H1 (cell line): ENCODE data around the gene FCN3. TPM values are rescaled to one million over a fixed set of nuclear protein-coding genes. Genes with fewer than 3 reads are reported as not detected.
"Not testable (repeated sequence)": the region's sequence is repeated elsewhere in the genome, so short reads cannot be mapped to it uniquely, and the experiment has no call there.

Source experiments
- CTCF ChIA-PET: fragments of 300-600 bp; sonication (Branson Sonifier 250); formaldehyde crosslinking; loops from one replicate; lab custom pipeline; 2021; ENCODE audit not compliant: partially characterized antibody; lab: Charles Lee
- POLR2A ChIA-PET: fragments of 300-600 bp; sonication (Branson Sonifier 250); formaldehyde crosslinking; loops from one replicate; lab custom pipeline; 2021; ENCODE audit warnings: inconsistent platforms; ENCODE audit not compliant: partially characterized antibody; lab: Charles Lee
- DNase-seq, 2 experiments: peaks; one replicate each; pipeline versions ENCODE4 v3.0.0 to v3.0.0-alpha.2; 2010 to 2022; ENCODE audit warnings: low spot score in 2 of 2, low read depth in 1 of 2, mixed read lengths in 1 of 2
- FAIRE-seq: peaks from 2 replicates; lab custom pipeline; 2011; peaks lifted over from hg19 to GRCh38; lab: Jason Lieb, UNC
- H2AFZ ChIP-seq: 2 replicates; pipeline ENCODE4 v1.8.1; 2012; ENCODE audit warnings: low read length, inconsistent platforms
- H2AK5ac ChIP-seq: 2 replicates; pipeline ENCODE4 v1.6.1; 2013; ENCODE audit warnings: low read depth, low read length
- H2BK120ac ChIP-seq: replicated peaks from 2 replicates; pipeline ENCODE3; 2013; ENCODE audit warnings: low read depth, low read length, inconsistent platforms
- H2BK12ac ChIP-seq: 2 replicates; pipeline ENCODE4 v1.6.1; 2013; ENCODE audit warnings: low read depth, low read length
- H2BK15ac ChIP-seq: 2 replicates; pipeline ENCODE4 v1.6.1; 2013; ENCODE audit warnings: low read length
- H2BK20ac ChIP-seq: 2 replicates; pipeline ENCODE4 v1.6.1; 2013; ENCODE audit warnings: low read length
- H2BK5ac ChIP-seq: 2 replicates; pipeline ENCODE4 v1.6.1; 2013; ENCODE audit warnings: low read depth, low read length
- H3K14ac ChIP-seq: 2 replicates; pipeline ENCODE4 v1.6.1; 2013; ENCODE audit warnings: inconsistent platforms; ENCODE audit not compliant: insufficient read length
- H3K18ac ChIP-seq: 2 replicates; pipeline ENCODE4 v1.6.1; 2013; ENCODE audit warnings: low read length; ENCODE audit errors: extremely low read depth
- H3K23ac ChIP-seq: 2 replicates; pipeline ENCODE4 v1.6.1; 2013; ENCODE audit warnings: inconsistent platforms; ENCODE audit not compliant: insufficient read length
- H3K23me2 ChIP-seq: 2 replicates; pipeline ENCODE4 v1.6.1; 2013; ENCODE audit warnings: low read depth, low read length
- H3K27ac ChIP-seq: 2 replicates; pipeline ENCODE4 v1.6.1; 2011; ENCODE audit warnings: low read depth, low read length, inconsistent platforms
- H3K27me3 ChIP-seq, 4 experiments: replicated peaks in 1 of 4; 1 replicate in 1 of 4; 2 replicates in 3 of 4; pipeline versions ENCODE4 v1.6.1 to v1.8.1; 2011 to 2013; ENCODE audit warnings: low read length in 3 of 4, mild to moderate bottlenecking in 3 of 4, inconsistent platforms in 2 of 4, mixed read lengths in 2 of 4, moderate library complexity in 1 of 4; ENCODE audit not compliant: control insufficient read depth in 3 of 4, insufficient read depth in 3 of 4; ENCODE audit errors: extremely low read depth in 1 of 4
- H3K36me3 ChIP-seq, 4 experiments: 2 replicates each; pipeline versions ENCODE4 v1.6.1 to v1.8.1; 2011 to 2013; ENCODE audit warnings: mild to moderate bottlenecking in 4 of 4, low read length in 3 of 4, moderate library complexity in 2 of 4, control low read depth in 1 of 4, inconsistent platforms in 1 of 4; ENCODE audit not compliant: insufficient read depth in 4 of 4, control insufficient read depth in 2 of 4
- H3K4ac ChIP-seq: replicated peaks from 2 replicates; pipeline ENCODE3; 2013; ENCODE audit warnings: low read length, low read depth, mixed read lengths, inconsistent platforms; ENCODE audit not compliant: insufficient read length
- H3K4me1 ChIP-seq, 4 experiments: replicated peaks in 1 of 4; 1 replicate in 1 of 4; 2 replicates in 3 of 4; pipeline versions ENCODE4 v1.6.1 to v1.8.1; 2011 to 2013; ENCODE audit warnings: low read length in 3 of 4, inconsistent platforms in 2 of 4, mixed read lengths in 1 of 4; ENCODE audit not compliant: insufficient read depth in 4 of 4, control insufficient read depth in 3 of 4
- H3K4me2 ChIP-seq, 2 experiments: 2 replicates each; pipeline versions ENCODE4 v1.6.1 to v1.8.1; 2011 to 2013; ENCODE audit warnings: low read depth in 2 of 2, low read length in 2 of 2, control low read depth in 1 of 2, inconsistent platforms in 1 of 2, mild to moderate bottlenecking in 1 of 2; ENCODE audit not compliant: insufficient read depth in 1 of 2
- H3K4me3 ChIP-seq, 4 experiments: fragments of 200-600, 300-600 bp in 1 of 4; sonication (generic), shearing (Covaris generic), sonication (Bioruptor Twin) in 1 of 4; 2 replicates each; pipeline versions ENCODE4 v1.5.1 to v1.8.1; 2011 to 2016; ENCODE audit warnings: low read length in 4 of 4, low read depth in 3 of 4, control low read depth in 2 of 4, inconsistent platforms in 2 of 4, mild to moderate bottlenecking in 2 of 4, mixed read lengths in 1 of 4, moderate library complexity in 1 of 4; ENCODE audit not compliant: insufficient read depth in 2 of 4; ENCODE audit errors: extremely low read depth in 1 of 4
- H3K56ac ChIP-seq: replicated peaks from 2 replicates; pipeline ENCODE3; 2013; ENCODE audit warnings: low read depth, mild to moderate bottlenecking, mixed read lengths, low read length, inconsistent platforms; ENCODE audit not compliant: insufficient read length
- H3K79me1 ChIP-seq: 2 replicates; pipeline ENCODE4 v1.6.1; 2013; ENCODE audit warnings: low read depth, low read length, control low read depth
- H3K79me2 ChIP-seq, 2 experiments: 2 replicates each; pipeline versions ENCODE4 v1.6.1 to v1.8.1; 2012 to 2013; ENCODE audit warnings: low read length in 2 of 2, mild to moderate bottlenecking in 2 of 2, inconsistent platforms in 1 of 2; ENCODE audit not compliant: insufficient read depth in 2 of 2, control insufficient read depth in 1 of 2
- H3K9ac ChIP-seq, 4 experiments: replicated peaks in 1 of 4; 1 replicate in 1 of 4; 2 replicates in 3 of 4; pipeline versions ENCODE4 v1.6.1 to v1.8.1; 2011 to 2013; ENCODE audit warnings: low read depth in 3 of 4, low read length in 3 of 4, control low read depth in 2 of 4, mild to moderate bottlenecking in 2 of 4, moderate library complexity in 2 of 4, inconsistent platforms in 1 of 4; ENCODE audit errors: extremely low read depth in 1 of 4
- H3K9me3 ChIP-seq, 2 experiments: 2 replicates each; pipeline versions ENCODE4 v1.6.1 to v1.8.1; 2012 to 2013; ENCODE audit warnings: mild to moderate bottlenecking in 2 of 2, moderate library complexity in 2 of 2, control low read depth in 1 of 2, inconsistent platforms in 1 of 2, low read depth in 1 of 2, low read length in 1 of 2, mixed read lengths in 1 of 2; ENCODE audit not compliant: insufficient read depth in 2 of 2
- H4K20me1 ChIP-seq, 2 experiments: replicated peaks in 1 of 2; 2 replicates each; pipeline versions ENCODE3 to v1.8.1; 2011 to 2013; ENCODE audit warnings: inconsistent platforms in 2 of 2, low read length in 2 of 2, mild to moderate bottlenecking in 1 of 2; ENCODE audit not compliant: insufficient read depth in 2 of 2, control insufficient read depth in 1 of 2
- H4K5ac ChIP-seq: 2 replicates; pipeline ENCODE4 v1.6.1; 2013; ENCODE audit warnings: low read length, low read depth, mixed read lengths, inconsistent platforms; ENCODE audit not compliant: insufficient read length
- H4K8ac ChIP-seq: 2 replicates; pipeline ENCODE4 v1.8.0; 2013; ENCODE audit warnings: mild to moderate bottlenecking, moderate library complexity, low read length, inconsistent platforms; ENCODE audit not compliant: insufficient read depth; ENCODE audit errors: extremely low read depth
- H4K91ac ChIP-seq: replicated peaks from 2 replicates; pipeline ENCODE3; 2013; ENCODE audit warnings: low read length, mixed read lengths, inconsistent platforms; ENCODE audit not compliant: insufficient read length
- WGBS, 2 experiments: shearing (Covaris generic) in 1 of 2; methylation state at CpG; one replicate each; pipeline versions ENCODE4 v1.1.6 to v1.1.7; 2013 to 2015; ENCODE audit warnings: low lambda C conversion rate in 2 of 2, mixed read lengths in 2 of 2, inconsistent platforms in 1 of 2, low coverage in 1 of 2, missing lambda C conversion rate in 1 of 2; ENCODE audit not compliant: insufficient replicate concordance in 2 of 2, insufficient coverage in 1 of 2, insufficient read length in 1 of 2; ENCODE audit errors: extremely low coverage in 1 of 2, missing lambda C conversion rate in 1 of 2; 5-methylcytosine and 5-hydroxymethylcytosine counted together
- polyA plus RNA-seq, 7 experiments: library from polyadenylated mRNA; depleted of rRNA in 3 of 7; stranded (reverse) in 5 of 7; unstranded in 2 of 7; fragments of >200 nt in 5 of 7; fragments of 200-250 nt in 2 of 7; gene quantifications; 1 replicate in 5 of 7; 2 replicates in 1 of 7; 4 replicates in 1 of 7; pipeline versions ENCODE4 v1.2.1 to v1.2.3, GENCODE V29; 2011 to 2013; ENCODE audit warnings: missing spikeins in 2 of 7, mixed read lengths in 2 of 7
- total RNA-seq: library from RNA; stranded (reverse); fragmentation: NEBNext Ultra II Directional; extraction: Animal tissue kit (Norgen Biotek cat#: 25700); gene quantifications from 2 replicates; pipeline ENCODE4 v1.2.1, GENCODE V29; 2021

FCN3 gene
- total and polyA plus RNA-seq, 2 of the 8 experiments (the other 6 are each of a cell fraction or from before 2014, with no cell fraction given), result 0.30 to 0.57 TPM

GRCh38 chr1:27384797-27385196, 10.2 kb upstream of the FCN3 start:
- DNase-seq, H3K36me3 ChIP-seq, H3K4me2 ChIP-seq, H2AFZ ChIP-seq, H3K14ac ChIP-seq, H3K9ac ChIP-seq, H3K23ac ChIP-seq, H4K5ac ChIP-seq, H3K79me2 ChIP-seq, H2BK15ac ChIP-seq, H3K9me3 ChIP-seq, H3K18ac ChIP-seq, H4K20me1 ChIP-seq, H2AK5ac ChIP-seq, H2BK120ac ChIP-seq, H3K23me2 ChIP-seq, H3K79me1 ChIP-seq, H3K4ac ChIP-seq, FAIRE-seq, H4K8ac ChIP-seq, H2BK20ac ChIP-seq, H3K4me1 ChIP-seq, H3K27ac ChIP-seq, H3K4me3 ChIP-seq, H3K56ac ChIP-seq, H4K91ac ChIP-seq, H2BK5ac ChIP-seq, H2BK12ac ChIP-seq: not testable (repeated sequence)
- ChIA-PET CTCF (interaction anchor here (0.6 to 18.9 kb wide), 9 partner anchors 14 to 221 kb away, joined by 3 to 625 read pairs (median 5); partner anchors contain the start of genes FCN3 and MAP3K6), POLR2A (interaction anchor here (0.6 to 3.5 kb wide), 5 partner anchors 16 to 1126 kb away, joined by 3 to 8 read pairs (median 4); no protein-coding TSS in a partner anchor)
- peaks cover 0 to 16% (median 9%) of the 10 kb centered on the region in 4 experiments; a peak in 6 of 7 replicates for H3K27me3 ChIP-seq
- WGBS, 2 experiments, result 84% methylated on average over 3 of the region's 3 CpGs; no CpG with 5 or more reads in 1 of the 2 experiments
